A673 (cell line): ENCODE data around the gene YWHAQ. TPM values are rescaled to one million over a fixed set of nuclear protein-coding genes. Genes with fewer than 3 reads are reported as not detected.

Experiments used
- BruUV-seq: library from RNA; stranded (reverse); fragments of 400-500 nt; replicated peaks from 2 replicates; lab custom pipeline; 2021; lab: Mats Ljungman, UMichigan
- CTCF ChIA-PET: fragments of 300-600 bp; sonication (Branson Sonifier 250); formaldehyde crosslinking; loops from one replicate; lab custom pipeline; 2022; ENCODE audit warnings: antibody characterized with exemption; lab: Charles Lee
- POLR2A ChIA-PET: fragments of 300-600 bp; sonication (Branson Sonifier 250); formaldehyde crosslinking; loops from one replicate; lab custom pipeline; 2022; ENCODE audit warnings: antibody characterized with exemption; ENCODE audit not compliant: low non-redundant PET; lab: Charles Lee
- DNase-seq: peaks from one replicate; pipeline ENCODE4 v3.0.0-alpha.2; 2015; ENCODE audit warnings: low spot score
- H3K27ac ChIP-seq: fragments of 200-600 bp; sonication (generic); 2 replicates; pipeline ENCODE4 v1.5.1; 2016; ENCODE audit warnings: mixed run types, low read depth, mild to moderate bottlenecking, mixed read lengths, antibody characterized with exemption, low read length; ENCODE audit not compliant: poor library complexity, severe bottlenecking
- H3K27me3 ChIP-seq: fragments of 200-600 bp; sonication (generic); replicated peaks from 2 replicates; pipeline ENCODE4 v1.6.1; 2017; ENCODE audit warnings: mixed run types, low read depth, mild to moderate bottlenecking, mixed read lengths, antibody characterized with exemption, low read length; ENCODE audit not compliant: insufficient read depth, poor library complexity
- H3K36me3 ChIP-seq: fragments of 200-600 bp; sonication (generic); 2 replicates; pipeline ENCODE4 v1.6.1; 2016; ENCODE audit warnings: mixed run types, mild to moderate bottlenecking, mixed read lengths, antibody characterized with exemption, low read length; ENCODE audit not compliant: insufficient read depth, poor library complexity, severe bottlenecking
- H3K4me1 ChIP-seq: fragments of 200-600 bp; sonication (generic); 2 replicates; pipeline ENCODE4 v1.6.1; 2017; ENCODE audit warnings: mixed run types, mild to moderate bottlenecking, mixed read lengths, antibody characterized with exemption, low read length; ENCODE audit not compliant: insufficient read depth, poor library complexity, severe bottlenecking
- H3K4me3 ChIP-seq: fragments of 200-600 bp; sonication (generic); 2 replicates; pipeline ENCODE4 v1.5.1; 2016; ENCODE audit warnings: low read depth, mixed run types, mild to moderate bottlenecking, mixed read lengths, low read length; ENCODE audit not compliant: poor library complexity, severe bottlenecking
- H3K9me3 ChIP-seq: fragments of 200-600 bp; sonication (generic); 2 replicates; pipeline ENCODE4 v1.6.1; 2016; ENCODE audit warnings: mixed run types, low read depth, mild to moderate bottlenecking, mixed read lengths, antibody characterized with exemption, low read length; ENCODE audit not compliant: poor library complexity, severe bottlenecking
- CTCF ChIP-seq: fragments of 300-800, 200-600 bp; sonication (generic); conservative IDR thresholded peaks from 2 replicates; pipeline ENCODE4 v1.5.1; 2017; ENCODE audit warnings: low read depth, mild to moderate bottlenecking, antibody characterized with exemption, low read length, moderate library complexity, mixed read lengths
- EZH2 ChIP-seq: fragments of 200-600 bp; sonication (generic); IDR thresholded peaks from 2 replicates; pipeline ENCODE4 v1.6.1; 2017; ENCODE audit warnings: borderline replicate concordance, low read depth, mild to moderate bottlenecking, mixed read lengths, antibody characterized with exemption, low read length; ENCODE audit not compliant: poor library complexity, severe bottlenecking
- intact Hi-C: fragments of 100-400 bp; cut with micrococcal nuclease; formaldehyde crosslinking; loops from one replicate; pipeline ENCODE4 v1.10.0; 2022; ENCODE audit not compliant: unreplicated experiment
- total RNA-seq: library from RNA; stranded (reverse); gene quantifications from 2 replicates; pipeline ENCODE4 v1.2.3, GENCODE V29; 2021

YWHAQ gene
- total RNA-seq, 1 experiment from 2014 or later: 533 TPM

DNA sequence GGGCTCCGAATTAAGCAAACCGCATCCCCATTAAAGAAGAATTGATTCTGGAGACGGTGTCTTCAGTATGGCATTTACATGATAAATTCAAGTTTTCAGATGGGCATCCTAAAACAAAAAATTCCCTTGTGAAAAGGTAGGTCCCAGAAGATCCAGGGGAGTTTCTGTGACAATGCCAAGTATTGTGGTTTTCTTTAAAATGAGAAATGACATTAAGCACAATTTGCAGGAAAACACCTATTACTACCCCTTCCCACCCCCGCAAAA is 689 bp upstream of the YWHAQ start:
- no peak for DNase-seq
- Histone ChIP-seq H3K9me3 (no peaks in the 10 kb centered on the region), H3K27ac (no peak overlapping the region), H3K4me1 (peaks cover 13% of the 10 kb centered on the region), H3K4me3 (peak overlapping the region; percentile 79), H3K27me3 (no peaks in the 10 kb centered on the region), H3K36me3 (peaks cover 31% of the 10 kb centered on the region)
- ChIA-PET POLR2A (no interaction called here), CTCF (no interaction called here)
- intact Hi-C loops: no loop called here
- BruUV-seq: no TSS peak
- TF ChIP-seq EZH2: no peak
- TF ChIP-seq CTCF: no peak

DNA sequence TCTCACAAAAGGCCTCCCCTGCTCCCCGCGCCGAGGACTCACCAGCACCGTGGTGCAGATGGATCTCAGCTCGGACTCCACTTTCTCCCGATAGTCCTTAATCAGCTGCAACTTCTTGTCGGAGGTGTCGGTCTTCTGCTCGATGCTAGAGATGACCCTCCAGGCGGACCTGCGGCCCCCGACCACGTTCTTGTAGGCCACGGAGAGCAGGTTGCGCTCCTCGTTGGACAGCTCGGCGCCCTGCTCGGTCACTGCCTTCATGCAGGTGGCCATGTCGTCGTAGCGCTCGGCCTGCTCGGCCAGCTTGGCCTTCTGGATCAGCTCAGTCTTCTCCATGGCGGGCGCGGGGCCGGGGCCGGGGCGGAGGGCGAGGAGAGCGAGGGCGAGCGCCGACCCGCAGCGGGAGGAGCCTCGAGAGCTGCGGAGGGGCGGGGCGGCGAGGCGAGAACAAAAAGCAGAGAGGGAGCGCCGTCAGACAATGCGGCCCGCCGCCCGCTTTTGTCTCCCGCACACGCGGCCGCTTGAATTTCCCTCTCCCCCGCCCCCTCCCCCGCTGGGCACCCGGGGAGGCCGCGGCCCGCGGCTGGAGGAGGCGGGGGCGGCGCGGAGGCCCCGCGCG is 571 bp downstream of the YWHAQ start:
- intact Hi-C loops: no loop called here

DNA sequence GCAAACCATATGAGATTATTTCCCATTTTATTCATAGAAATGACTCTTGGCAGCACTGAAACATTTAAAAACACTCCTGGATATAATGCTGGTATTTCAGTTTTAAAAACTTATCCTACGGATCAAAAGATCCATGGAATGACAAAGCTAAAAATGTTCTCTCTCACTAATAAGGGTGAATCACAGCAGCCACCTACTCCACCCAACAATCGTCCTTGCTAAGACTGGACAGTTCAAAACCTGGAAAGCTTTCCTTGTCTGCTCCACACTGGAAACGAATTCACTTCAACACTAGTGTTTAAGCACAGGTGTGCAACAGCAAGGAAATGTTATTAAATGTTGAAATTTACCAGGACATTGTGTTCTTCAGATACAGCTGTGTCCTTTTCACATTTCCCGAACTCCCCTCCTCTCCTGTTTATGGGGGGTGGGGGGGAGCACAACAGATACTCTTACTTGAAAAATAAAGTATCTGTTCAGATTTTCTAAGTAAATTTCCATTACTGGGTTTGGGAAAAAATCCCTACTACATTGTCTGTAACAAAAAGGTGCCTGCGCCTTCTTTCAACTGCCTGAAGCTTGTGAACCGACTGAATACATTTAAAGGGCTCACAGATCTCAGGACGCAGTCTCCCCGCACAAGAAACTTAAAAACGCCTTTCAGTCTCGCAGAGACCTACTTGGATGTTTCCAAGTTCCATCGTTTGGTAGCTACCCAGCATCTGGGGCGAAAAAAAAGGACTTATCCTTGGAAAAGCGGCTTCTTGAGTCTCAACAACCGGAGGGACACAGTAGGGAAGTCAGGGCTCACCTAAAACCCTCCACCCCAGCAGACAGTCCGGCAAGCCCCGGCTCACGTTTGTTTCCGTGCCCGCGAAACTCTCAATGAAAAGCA is 1.3 kb downstream of the YWHAQ start:
- H3K4me3 ChIP-seq: peak overlapping the region; percentile 79
- CTCF ChIA-PET: no interaction called here
- TF ChIP-seq CTCF (no peak), EZH2 (no peak)
- no peak for DNase-seq
- H3K27ac ChIP-seq: peak overlapping the region; percentile 95
- no peaks in the 10 kb centered on the region for H3K27me3 ChIP-seq
- TSS peak; percentile 30 for BruUV-seq
- H3K9me3 ChIP-seq: no peaks in the 10 kb centered on the region
- intact Hi-C loops: no loop called here
- POLR2A ChIA-PET: no interaction called here
- H3K4me1 ChIP-seq: peaks cover 13% of the 10 kb centered on the region
- peaks cover 40% of the 10 kb centered on the region for H3K36me3 ChIP-seq

More for the DNA sequence above, 571 bp downstream of the YWHAQ start:
- ChIA-PET POLR2A (interaction anchor here (0.7 to 1.0 kb wide), 2 partner anchors 157 to 213 kb away, joined by 4 to 11 read pairs; no protein-coding TSS in a partner anchor), CTCF (no interaction called here)
- Histone ChIP-seq H3K4me1 (peaks cover 13% of the 10 kb centered on the region), H3K27me3 (no peaks in the 10 kb centered on the region), H3K36me3 (peaks cover 38% of the 10 kb centered on the region), H3K4me3 (peak overlapping the region; percentile 79), H3K27ac (peak overlapping the region; percentile 95), H3K9me3 (no peaks in the 10 kb centered on the region)
- TF ChIP-seq EZH2: no peak
- no peak for TF ChIP-seq CTCF
- DNase-seq: peak; percentile 89
- no TSS peak for BruUV-seq
